ENCODE data around the gene CPS1. TPM values are rescaled to one million over a fixed set of nuclear protein-coding genes. Genes with fewer than 3 reads are reported as not detected.

The CPS1 gene
- total RNA-seq, 1 donor from 2014 or later = 0.75 TPM

GRCh38 chr2:210660751-210661150 is 104.4 kb downstream of the CPS1 start:
- ChIA-PET POLR2A (no interaction called here), CTCF (no interaction called here)
- ATAC-seq (ENCODE audit: low read depth) = no peak
- Mint-ChIP-seq H3K9me3 (peaks cover 5% of the 10 kb centered on the region), H3K4me1 (no peaks in the 10 kb centered on the region), H3K27ac (no peak overlapping the region), H3K4me3 (no peak overlapping the region), H3K27me3 (no peaks in the 10 kb centered on the region), H3K36me3 (ENCODE audit: low read depth) (no peaks in the 10 kb centered on the region)
- intact Hi-C loops (cut with micrococcal nuclease) = no loop called here
- DNase-seq = no peak
- TF ChIP-seq, protein P1, sequence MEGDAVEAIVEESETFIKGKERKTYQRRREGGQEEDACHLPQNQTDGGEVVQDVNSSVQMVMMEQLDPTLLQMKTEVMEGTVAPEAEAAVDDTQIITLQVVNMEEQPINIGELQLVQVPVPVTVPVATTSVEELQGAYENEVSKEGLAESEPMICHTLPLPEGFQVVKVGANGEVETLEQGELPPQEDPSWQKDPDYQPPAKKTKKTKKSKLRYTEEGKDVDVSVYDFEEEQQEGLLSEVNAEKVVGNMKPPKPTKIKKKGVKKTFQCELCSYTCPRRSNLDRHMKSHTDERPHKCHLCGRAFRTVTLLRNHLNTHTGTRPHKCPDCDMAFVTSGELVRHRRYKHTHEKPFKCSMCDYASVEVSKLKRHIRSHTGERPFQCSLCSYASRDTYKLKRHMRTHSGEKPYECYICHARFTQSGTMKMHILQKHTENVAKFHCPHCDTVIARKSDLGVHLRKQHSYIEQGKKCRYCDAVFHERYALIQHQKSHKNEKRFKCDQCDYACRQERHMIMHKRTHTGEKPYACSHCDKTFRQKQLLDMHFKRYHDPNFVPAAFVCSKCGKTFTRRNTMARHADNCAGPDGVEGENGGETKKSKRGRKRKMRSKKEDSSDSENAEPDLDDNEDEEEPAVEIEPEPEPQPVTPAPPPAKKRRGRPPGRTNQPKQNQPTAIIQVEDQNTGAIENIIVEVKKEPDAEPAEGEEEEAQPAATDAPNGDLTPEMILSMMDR (IDR thresholded peaks at IDR 0.05) = no peak

GRCh38 chr2:210662560-210662959 is 106.2 kb downstream of the CPS1 start:
- Mint-ChIP-seq H3K4me1 (no peaks in the 10 kb centered on the region), H3K36me3 (ENCODE audit: low read depth) (no peaks in the 10 kb centered on the region), H3K4me3 (no peak overlapping the region), H3K27me3 (no peaks in the 10 kb centered on the region), H3K27ac (no peak overlapping the region), H3K9me3 (peaks cover 5% of the 10 kb centered on the region)
- no peak for DNase-seq
- intact Hi-C loops (cut with micrococcal nuclease) = no loop called here
- POLR2A ChIA-PET = no interaction called here
- TF ChIP-seq, protein P1 (IDR thresholded peaks at IDR 0.05) = no peak
- ATAC-seq (ENCODE audit: low read depth) = no peak
- CTCF ChIA-PET = no interaction called here

- TF ChIP-seq, protein P1 (IDR thresholded peaks at IDR 0.05) = no peak
- Mint-ChIP-seq H3K27me3 (no peaks in the 10 kb centered on the region), H3K36me3 (ENCODE audit: low read depth) (no peaks in the 10 kb centered on the region), H3K9me3 (peaks cover 5% of the 10 kb centered on the region), H3K4me1 (no peaks in the 10 kb centered on the region), H3K27ac (no peak overlapping the region), H3K4me3 (no peak overlapping the region)
- CTCF ChIA-PET = no interaction called here
- DNase-seq = no peak
- POLR2A ChIA-PET = no interaction called here
- intact Hi-C loops (cut with micrococcal nuclease) = no loop called here
- no peak for ATAC-seq (ENCODE audit: low read depth)
Measured at GRCh38 chr2:210663631-210664089, 107.3 kb downstream of the CPS1 start.

- CTCF ChIA-PET = no interaction called here
- POLR2A ChIA-PET = no interaction called here
- intact Hi-C loops (cut with micrococcal nuclease) = no loop called here
Measured at GRCh38 chr2:210667711-210668110, 111.3 kb downstream of the CPS1 start.

DNA sequence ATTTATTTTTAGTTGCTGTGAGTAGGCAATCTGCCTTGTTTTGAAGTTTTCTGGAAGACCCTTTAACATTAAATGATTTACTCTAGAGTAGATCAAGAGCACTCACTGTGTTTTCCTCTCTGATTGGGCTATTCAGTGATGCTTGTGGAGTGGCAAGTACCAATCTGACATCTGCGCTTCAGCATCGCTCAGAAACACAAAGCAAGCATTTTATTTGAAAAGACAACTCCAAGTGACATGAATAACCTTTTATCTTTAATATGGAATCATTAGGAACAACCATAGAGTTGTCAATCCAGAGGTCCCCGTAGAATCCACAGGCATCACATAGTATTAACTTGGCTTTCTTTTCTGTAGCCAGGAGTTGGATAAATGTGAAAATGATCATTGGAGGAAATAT is 114.7 kb downstream of the CPS1 start:
- intact Hi-C loops (cut with micrococcal nuclease) = no loop called here
- no peak overlapping the region for H3K27ac Mint-ChIP-seq
- no peak for DNase-seq

More at GRCh38 chr2:210667711-210668110, 111.3 kb downstream of the CPS1 start:
- no peak overlapping the region for H3K27ac Mint-ChIP-seq
- no peak overlapping the region for H3K4me3 Mint-ChIP-seq
- H3K9me3 Mint-ChIP-seq = no peaks in the 10 kb centered on the region
- ATAC-seq (ENCODE audit: low read depth) (no peak), DNase-seq (no peak)
- no peaks in the 10 kb centered on the region for H3K4me1 Mint-ChIP-seq
- H3K36me3 Mint-ChIP-seq (ENCODE audit: low read depth) = no peaks in the 10 kb centered on the region
- no peaks in the 10 kb centered on the region for H3K27me3 Mint-ChIP-seq
- TF ChIP-seq, protein P1 (IDR thresholded peaks at IDR 0.05) = no peak

More for the DNA sequence above, 114.7 kb downstream of the CPS1 start:
- Mint-ChIP-seq H3K9me3 (no peaks in the 10 kb centered on the region), H3K4me3 (no peak overlapping the region), H3K27me3 (no peaks in the 10 kb centered on the region), H3K36me3 (ENCODE audit: low read depth) (no peaks in the 10 kb centered on the region), H3K4me1 (no peaks in the 10 kb centered on the region)
- ChIA-PET POLR2A (no interaction called here), CTCF (no interaction called here)
- ATAC-seq (ENCODE audit: low read depth) = no peak
- TF ChIP-seq, protein P1 (IDR thresholded peaks at IDR 0.05) = no peak

All from activated B cell treated with CpG ODN at 0.5 μM for 24 hours (primary cell).